B cell (primary cell): Measurements from ENCODE around the gene SUPT7L. TPM values are rescaled to one million over a fixed set of nuclear protein-coding genes. Genes with fewer than 3 reads are reported as not detected.

Source experiments
- ATAC-seq: fragments of 200-7000 bp; cut with Tn5 transposase; one replicate; pipeline ENCODE4 v1.10.0; 2021; ENCODE audit warnings: low read depth, mild to moderate bottlenecking, moderate number of reproducible peaks, moderate library complexity
- CTCF ChIA-PET: fragments of 350-600 bp; sonication (Branson Sonifier 250); formaldehyde crosslinking; loops from one replicate; lab custom pipeline; 2021; ENCODE audit warnings: antibody characterized with exemption, inconsistent platforms; lab: Charles Lee
- POLR2A ChIA-PET: fragments of 350-600 bp; sonication (Branson Sonifier 250); formaldehyde crosslinking; loops from one replicate; lab custom pipeline; 2021; ENCODE audit warnings: antibody characterized with exemption; lab: Charles Lee
- DNase-seq: peaks from one replicate; pipeline ENCODE4 v3.0.0; 2013
- H2AFZ ChIP-seq: 2 replicates; pipeline ENCODE4 v1.6.1; 2012; ENCODE audit warnings: mild to moderate bottlenecking, low read depth, low read length; ENCODE audit not compliant: insufficient read depth, poor library complexity, severe bottlenecking
- H3K27ac ChIP-seq, 2 donors: 1 replicate in 1 of 2; 2 replicates in 1 of 2; pipeline ENCODE4 v1.5.1; 2012 to 2013; ENCODE audit warnings: low read length in 2 of 2, mild to moderate bottlenecking in 2 of 2, moderate library complexity in 1 of 2
- H3K27me3 ChIP-seq, 4 experiments: fragments of 200-600 bp in 1 of 4; sonication (generic) in 1 of 4; replicated peaks in 1 of 4; 1 replicate in 2 of 4; 2 replicates in 2 of 4; pipeline versions ENCODE4 v1.6.1 to v1.7.0; 2013 to 2016; ENCODE audit warnings: low read length in 3 of 4, mild to moderate bottlenecking in 2 of 4, mixed read lengths in 1 of 4, moderate library complexity in 1 of 4; ENCODE audit not compliant: insufficient read depth in 4 of 4, control insufficient read depth in 3 of 4; ENCODE audit errors: control extremely low read depth in 1 of 4
- H3K36me3 ChIP-seq, 2 experiments: replicated peaks in 1 of 2; 1 replicate in 1 of 2; 2 replicates in 1 of 2; pipeline versions ENCODE4 v1.6.1 to v1.7.1; 2013; ENCODE audit warnings: low read length in 1 of 2; ENCODE audit not compliant: insufficient read depth in 2 of 2, control insufficient read depth in 1 of 2; ENCODE audit errors: control extremely low read depth in 1 of 2, extremely low read depth in 1 of 2
- H3K4me1 ChIP-seq, 2 donors: fragments of 200-600 bp in 1 of 2; sonication (generic) in 1 of 2; 1 replicate in 1 of 2; 2 replicates in 1 of 2; pipeline versions ENCODE4 v1.5.1 to v1.6.1; 2013 to 2017; ENCODE audit warnings: low read length in 2 of 2; ENCODE audit not compliant: control insufficient read depth in 2 of 2, insufficient read depth in 2 of 2
- H3K4me2 ChIP-seq: replicated peaks from 2 replicates; pipeline ENCODE3; 2012; ENCODE audit warnings: mild to moderate bottlenecking, low read depth, low read length; ENCODE audit not compliant: poor library complexity, severe bottlenecking
- H3K4me3 ChIP-seq, 5 experiments: fragments of 200-600 bp in 1 of 5; sonication (generic) in 1 of 5; 1 replicate in 3 of 5; 2 replicates in 2 of 5; pipeline versions ENCODE4 v1.5.1 to v1.7.0; 2011 to 2016; ENCODE audit warnings: low read length in 4 of 5, mild to moderate bottlenecking in 4 of 5, low read depth in 2 of 5, control low read depth in 1 of 5, moderate library complexity in 1 of 5; ENCODE audit not compliant: insufficient read depth in 1 of 5; ENCODE audit errors: control extremely low read depth in 1 of 5, extremely low read depth in 1 of 5
- H3K79me2 ChIP-seq: fragments of 200-600 bp; sonication (generic); one replicate; pipeline ENCODE4 v1.6.0; 2016; ENCODE audit warnings: low read length; ENCODE audit not compliant: control insufficient read depth, insufficient read depth
- H3K9ac ChIP-seq: fragments of 200-600 bp; sonication (generic); 2 replicates; pipeline ENCODE4 v1.6.1; 2017; ENCODE audit warnings: mild to moderate bottlenecking, low read length, moderate library complexity
- H3K9me3 ChIP-seq, 3 donors: one replicate each; pipeline versions ENCODE4 v1.6.1 to v1.7.1; 2013; ENCODE audit warnings: low read length in 2 of 3; ENCODE audit not compliant: control insufficient read depth in 2 of 3, insufficient read depth in 1 of 3; ENCODE audit errors: control extremely low read depth in 1 of 3
- H4K20me1 ChIP-seq: 2 replicates; pipeline ENCODE4 v1.6.0; 2012; ENCODE audit warnings: mild to moderate bottlenecking, low read length; ENCODE audit not compliant: insufficient read depth, control insufficient read depth, poor library complexity, severe bottlenecking
- H3K27ac Mint-ChIP-seq: one replicate; pipeline ENCODE4 v1.8.0; 2021; ENCODE audit warnings: mixed read lengths
- H3K27me3 Mint-ChIP-seq: one replicate; pipeline ENCODE4 v1.8.0; 2021; ENCODE audit warnings: mixed read lengths
- H3K4me1 Mint-ChIP-seq: one replicate; pipeline ENCODE4 v1.8.0; 2021; ENCODE audit warnings: mixed read lengths
- H3K4me3 Mint-ChIP-seq: one replicate; pipeline ENCODE4 v1.8.0; 2021; ENCODE audit warnings: mixed read lengths
- H3K9me3 Mint-ChIP-seq: one replicate; pipeline ENCODE4 v1.8.0; 2022; ENCODE audit warnings: mixed read lengths; ENCODE audit not compliant: insufficient read depth
- EZH2 ChIP-seq: IDR thresholded peaks from 2 replicates; pipeline ENCODE4 v1.6.1; 2012; ENCODE audit warnings: borderline replicate concordance, low read depth, mild to moderate bottlenecking, moderate library complexity, low read length; ENCODE audit not compliant: insufficient read depth, poor library complexity, severe bottlenecking
- WGBS: methylation state at CpG from one replicate; pipeline ENCODE4 v1.1.5; 2013; ENCODE audit warnings: missing lambda C conversion rate; ENCODE audit not compliant: insufficient coverage; 5-methylcytosine and 5-hydroxymethylcytosine counted together
- intact Hi-C: fragments of 100-400 bp; cut with micrococcal nuclease; formaldehyde crosslinking; loops from one replicate; pipeline ENCODE4 v1.10.0; 2022
- polyA plus RNA-seq: library from polyadenylated mRNA; depleted of rRNA; stranded (reverse); fragments of >200 nt; gene quantifications from 2 replicates; pipeline ENCODE4 v1.2.3, GENCODE V29; 2012
- total RNA-seq, 2 donors: library from RNA; stranded (reverse); fragments of 120-200 nt in 1 of 2; gene quantifications; 1 replicate in 1 of 2; 2 replicates in 1 of 2; pipeline versions ENCODE4 v1.2.3 to v1.2.4, GENCODE V29; 2013 to 2022
- TF ChIP-seq, protein P1 (sequence below): fragments of 200-600 bp; IDR thresholded peaks from one replicate; pipeline ENCODE4 v1.8.0; 2022; ENCODE audit warnings: antibody characterized with exemption, mild to moderate bottlenecking

Gene SUPT7L
- total and polyA plus RNA-seq, 2 donors (not counting 1 experiment from before 2014, with no cell fraction given) = 40.2 to 42.4 TPM

DNA sequence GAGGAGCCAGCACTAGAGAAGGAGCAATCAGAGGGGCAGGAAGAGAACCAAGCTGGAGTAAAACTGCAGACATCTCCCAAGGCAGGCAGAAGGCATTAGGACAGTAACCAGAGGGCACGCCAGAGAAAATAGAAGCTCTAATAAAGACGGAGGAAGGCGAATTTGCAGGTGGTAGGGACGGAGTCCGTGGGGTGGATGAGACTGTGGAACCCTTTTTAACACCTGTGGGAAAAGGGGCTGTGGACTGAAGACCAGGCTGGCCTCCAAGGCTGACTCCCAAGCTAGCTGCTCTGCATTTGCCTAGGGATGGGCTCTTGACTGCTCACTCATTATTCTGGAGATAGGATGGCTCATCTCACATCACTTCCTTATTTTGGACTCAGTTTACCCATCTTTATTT, 49.8 kb upstream of the SUPT7L start:
- Mint-ChIP-seq H3K27ac (no peak overlapping the region), H3K4me1 (peaks cover 14% of the 10 kb centered on the region), H3K9me3 (no peaks in the 10 kb centered on the region), H3K27me3 (peaks cover 41% of the 10 kb centered on the region), H3K4me3 (no peak overlapping the region)
- ATAC-seq (no peak), DNase-seq (no peak)
- Histone ChIP-seq H2AFZ (no peak overlapping the region), H3K4me1 (peaks cover 11% of the 10 kb centered on the region in 2 donors), H3K4me3 (no peak overlapping the region), H4K20me1 (no peaks in the 10 kb centered on the region), H3K27ac (no peak overlapping the region), H3K4me2 (no peak overlapping the region), H3K79me2 (no peaks in the 10 kb centered on the region), H3K9me3 (peaks cover 0 to 1% (median 0%) of the 10 kb centered on the region in 3 donors), H3K9ac (no peak overlapping the region), H3K27me3 (peaks cover 0 to 20% (median 10%) of the 10 kb centered on the region in 4 experiments), H3K36me3 (no peaks in the 10 kb centered on the region)
- intact Hi-C loops = no loop called here
- 99% methylated on average over 5 of the region's 5 CpGs for WGBS
- ChIA-PET POLR2A (interaction anchor here (0.7 kb wide), 1 partner anchor 733 kb away, joined by 8 read pairs; no protein-coding TSS in a partner anchor), CTCF (interaction anchor here (0.5 to 2.9 kb wide), 5 partner anchors 10 to 746 kb away, joined by 3 to 10 read pairs (median 4); no protein-coding TSS in a partner anchor)
- TF ChIP-seq, protein P1, sequence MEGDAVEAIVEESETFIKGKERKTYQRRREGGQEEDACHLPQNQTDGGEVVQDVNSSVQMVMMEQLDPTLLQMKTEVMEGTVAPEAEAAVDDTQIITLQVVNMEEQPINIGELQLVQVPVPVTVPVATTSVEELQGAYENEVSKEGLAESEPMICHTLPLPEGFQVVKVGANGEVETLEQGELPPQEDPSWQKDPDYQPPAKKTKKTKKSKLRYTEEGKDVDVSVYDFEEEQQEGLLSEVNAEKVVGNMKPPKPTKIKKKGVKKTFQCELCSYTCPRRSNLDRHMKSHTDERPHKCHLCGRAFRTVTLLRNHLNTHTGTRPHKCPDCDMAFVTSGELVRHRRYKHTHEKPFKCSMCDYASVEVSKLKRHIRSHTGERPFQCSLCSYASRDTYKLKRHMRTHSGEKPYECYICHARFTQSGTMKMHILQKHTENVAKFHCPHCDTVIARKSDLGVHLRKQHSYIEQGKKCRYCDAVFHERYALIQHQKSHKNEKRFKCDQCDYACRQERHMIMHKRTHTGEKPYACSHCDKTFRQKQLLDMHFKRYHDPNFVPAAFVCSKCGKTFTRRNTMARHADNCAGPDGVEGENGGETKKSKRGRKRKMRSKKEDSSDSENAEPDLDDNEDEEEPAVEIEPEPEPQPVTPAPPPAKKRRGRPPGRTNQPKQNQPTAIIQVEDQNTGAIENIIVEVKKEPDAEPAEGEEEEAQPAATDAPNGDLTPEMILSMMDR = no peak
- no peak for TF ChIP-seq EZH2

DNA sequence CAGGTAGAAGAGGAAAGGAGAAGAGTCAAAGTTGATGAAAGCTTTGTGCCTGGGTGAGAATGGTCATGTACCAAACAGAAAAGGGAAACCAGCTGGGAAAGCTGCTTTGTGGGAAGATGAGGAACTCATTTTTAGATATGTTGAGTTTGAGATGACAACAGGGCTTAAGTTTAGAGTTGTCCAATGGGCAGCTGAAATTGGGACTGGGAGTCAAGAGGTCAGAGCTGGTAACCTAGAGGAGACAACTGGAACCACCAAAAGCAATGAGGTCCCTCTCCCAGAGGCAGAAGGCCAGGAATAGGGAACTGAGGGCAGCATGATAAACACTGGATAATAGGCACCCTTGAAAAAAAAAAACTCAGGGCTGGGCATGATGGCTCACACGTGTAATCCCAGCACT, 49.1 kb upstream of the SUPT7L start:
- CTCF ChIA-PET = interaction anchor here (0.6 to 2.9 kb wide), 4 partner anchors 9 to 747 kb away, joined by 3 to 10 read pairs (median 5); no protein-coding TSS in a partner anchor

More for the DNA sequence above, 49.1 kb upstream of the SUPT7L start:
- intact Hi-C loops = no loop called here
- no peaks in the 10 kb centered on the region for H4K20me1 ChIP-seq
- Mint-ChIP-seq H3K9me3 (no peaks in the 10 kb centered on the region), H3K27me3 (peaks cover 38% of the 10 kb centered on the region), H3K4me3 (no peak overlapping the region), H3K4me1 (peaks cover 14% of the 10 kb centered on the region), H3K27ac (no peak overlapping the region)
- no peaks in the 10 kb centered on the region for H3K36me3 ChIP-seq
- peaks cover 0 to 1% (median 0%) of the 10 kb centered on the region in 3 donors for H3K9me3 ChIP-seq
- ATAC-seq (no peak), DNase-seq (no peak)
- no peak overlapping the region for H3K9ac ChIP-seq
- H3K4me3 ChIP-seq = no peak overlapping the region
- no peak overlapping the region for H3K4me2 ChIP-seq
- WGBS = 80% methylated on average over 1 of the region's 1 CpG
- H2AFZ ChIP-seq = no peak overlapping the region
- H3K27ac ChIP-seq = no peak overlapping the region
- H3K4me1 ChIP-seq = peaks cover 11% of the 10 kb centered on the region in 2 donors
- no peaks in the 10 kb centered on the region for H3K79me2 ChIP-seq
- no peak for TF ChIP-seq EZH2
- TF ChIP-seq, protein P1 = no peak
- H3K27me3 ChIP-seq = peaks cover 0 to 20% (median 8%) of the 10 kb centered on the region in 4 experiments
- POLR2A ChIA-PET = interaction anchor here (0.7 kb wide), 1 partner anchor 734 kb away, joined by 8 read pairs; no protein-coding TSS in a partner anchor
